AG09319 (cell line): Measurements from ENCODE around the gene TEX2.

Source experiments
- DNase-seq: peaks from one replicate; pipeline ENCODE4 v3.0.0-alpha.2; 2010; ENCODE audit warnings: low read depth; ENCODE audit errors: extremely low read depth
- TF ChIP-seq, protein P1 (sequence below): IDR thresholded peaks from 2 replicates; pipeline ENCODE4 v1.5.1; 2011; ENCODE audit warnings: low read depth, mild to moderate bottlenecking, inconsistent platforms, low read length, moderate library complexity

The TEX2 gene

DNA sequence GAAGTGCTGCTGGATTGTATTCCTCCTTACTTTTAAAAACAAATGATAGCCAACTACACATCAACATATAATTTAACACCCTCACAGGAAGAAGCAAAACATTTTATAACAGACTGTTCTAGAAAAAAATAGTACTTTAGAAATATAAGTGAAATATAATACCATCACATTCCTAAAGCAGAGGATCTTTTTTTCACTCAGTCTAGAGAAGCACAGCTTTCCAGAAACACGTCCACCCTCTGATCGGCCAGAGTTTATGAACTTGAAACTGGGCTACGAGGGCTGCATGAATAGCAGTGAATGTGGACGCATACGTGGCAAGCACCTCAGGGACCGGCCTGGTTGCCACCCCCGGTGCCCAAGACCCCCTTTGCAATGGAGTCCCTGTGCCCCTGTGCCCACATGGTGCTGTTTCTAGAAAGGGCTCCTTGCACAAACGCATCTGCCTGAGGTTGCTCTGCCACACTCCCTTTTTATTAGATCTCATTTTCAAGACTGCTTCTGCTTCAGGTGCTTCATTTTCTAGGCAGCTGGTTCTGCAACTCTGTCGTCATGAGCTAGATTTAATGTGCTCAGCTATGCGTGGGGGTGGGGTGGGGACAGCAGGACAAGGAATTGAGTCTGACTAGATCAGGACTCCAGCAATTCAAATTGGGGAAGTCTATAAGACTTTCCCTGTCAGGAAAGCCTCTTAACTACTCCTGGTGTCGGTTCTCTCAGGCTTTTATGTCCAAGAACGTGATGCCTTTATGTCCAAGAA, 104.0 kb downstream of the TEX2 start:
- DNase-seq: no peak
- TF ChIP-seq, protein P1, sequence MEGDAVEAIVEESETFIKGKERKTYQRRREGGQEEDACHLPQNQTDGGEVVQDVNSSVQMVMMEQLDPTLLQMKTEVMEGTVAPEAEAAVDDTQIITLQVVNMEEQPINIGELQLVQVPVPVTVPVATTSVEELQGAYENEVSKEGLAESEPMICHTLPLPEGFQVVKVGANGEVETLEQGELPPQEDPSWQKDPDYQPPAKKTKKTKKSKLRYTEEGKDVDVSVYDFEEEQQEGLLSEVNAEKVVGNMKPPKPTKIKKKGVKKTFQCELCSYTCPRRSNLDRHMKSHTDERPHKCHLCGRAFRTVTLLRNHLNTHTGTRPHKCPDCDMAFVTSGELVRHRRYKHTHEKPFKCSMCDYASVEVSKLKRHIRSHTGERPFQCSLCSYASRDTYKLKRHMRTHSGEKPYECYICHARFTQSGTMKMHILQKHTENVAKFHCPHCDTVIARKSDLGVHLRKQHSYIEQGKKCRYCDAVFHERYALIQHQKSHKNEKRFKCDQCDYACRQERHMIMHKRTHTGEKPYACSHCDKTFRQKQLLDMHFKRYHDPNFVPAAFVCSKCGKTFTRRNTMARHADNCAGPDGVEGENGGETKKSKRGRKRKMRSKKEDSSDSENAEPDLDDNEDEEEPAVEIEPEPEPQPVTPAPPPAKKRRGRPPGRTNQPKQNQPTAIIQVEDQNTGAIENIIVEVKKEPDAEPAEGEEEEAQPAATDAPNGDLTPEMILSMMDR: no peak

DNA sequence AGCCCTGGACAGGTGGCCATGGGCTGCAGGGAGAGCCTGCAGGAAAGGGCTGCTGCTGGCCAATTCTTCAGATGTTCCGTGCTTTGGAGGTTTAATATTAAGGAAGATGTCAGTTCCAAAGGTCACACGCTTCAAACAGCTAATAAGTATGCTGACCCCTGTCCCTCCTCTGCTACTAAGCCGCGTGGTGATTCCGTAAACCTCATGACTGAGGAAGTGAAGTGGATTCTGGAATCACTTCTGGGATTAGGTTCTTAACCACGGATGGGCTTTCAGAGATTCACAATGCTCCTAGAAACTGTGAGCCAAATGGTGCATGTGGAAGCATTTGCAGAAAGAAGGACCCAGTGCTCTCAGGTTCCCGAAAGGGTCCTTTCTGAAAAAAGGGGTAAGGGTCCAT, 104.7 kb downstream of the TEX2 start:
- TF ChIP-seq, protein P1: no peak
- no peak for DNase-seq

DNA sequence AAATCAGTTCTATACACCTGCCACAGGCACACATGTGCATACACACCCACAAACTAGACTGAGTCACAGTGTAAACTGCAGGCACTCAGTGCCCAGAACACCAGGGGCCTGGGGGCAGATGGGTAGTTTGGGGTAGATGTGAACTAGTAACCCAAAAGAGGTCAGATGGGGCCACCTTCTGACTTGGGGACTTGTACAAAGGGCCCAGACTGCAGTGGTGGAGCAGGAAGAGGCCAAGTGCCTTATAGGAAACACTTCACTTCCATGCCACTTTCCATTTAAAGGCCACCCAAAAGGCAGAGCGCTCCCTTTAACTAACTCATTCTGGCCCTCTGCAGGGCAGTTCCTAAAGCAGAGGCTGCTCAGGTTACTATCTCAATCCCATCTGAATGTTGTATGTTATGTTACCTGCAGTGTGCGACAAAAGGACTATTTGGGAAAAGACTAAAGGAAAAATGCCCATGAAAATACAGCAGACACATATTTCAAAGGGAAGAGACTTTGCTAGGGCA, 105.3 kb downstream of the TEX2 start:
- no peak for DNase-seq
- TF ChIP-seq, protein P1: no peak

DNA sequence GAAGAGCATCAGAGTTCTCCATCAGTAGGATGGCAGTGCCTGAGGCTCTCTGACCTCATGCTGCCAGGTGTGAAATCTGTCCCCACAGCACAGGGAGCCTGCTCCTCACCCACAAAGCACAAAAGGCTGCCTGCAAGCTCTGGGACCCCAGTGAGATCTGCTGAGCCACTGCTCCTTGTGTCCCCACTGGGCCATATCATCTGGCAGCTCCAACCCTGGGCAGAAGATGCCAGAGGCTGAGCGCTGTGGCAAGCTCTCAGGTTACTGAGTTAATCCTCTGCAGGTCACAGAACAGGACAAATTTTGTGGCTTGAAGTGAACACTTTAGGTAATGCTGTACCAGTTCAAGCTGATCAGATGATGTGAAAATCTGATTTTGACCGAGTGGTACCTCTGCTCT, 106.4 kb downstream of the TEX2 start:
- TF ChIP-seq, protein P1: no peak
- DNase-seq: no peak

DNA sequence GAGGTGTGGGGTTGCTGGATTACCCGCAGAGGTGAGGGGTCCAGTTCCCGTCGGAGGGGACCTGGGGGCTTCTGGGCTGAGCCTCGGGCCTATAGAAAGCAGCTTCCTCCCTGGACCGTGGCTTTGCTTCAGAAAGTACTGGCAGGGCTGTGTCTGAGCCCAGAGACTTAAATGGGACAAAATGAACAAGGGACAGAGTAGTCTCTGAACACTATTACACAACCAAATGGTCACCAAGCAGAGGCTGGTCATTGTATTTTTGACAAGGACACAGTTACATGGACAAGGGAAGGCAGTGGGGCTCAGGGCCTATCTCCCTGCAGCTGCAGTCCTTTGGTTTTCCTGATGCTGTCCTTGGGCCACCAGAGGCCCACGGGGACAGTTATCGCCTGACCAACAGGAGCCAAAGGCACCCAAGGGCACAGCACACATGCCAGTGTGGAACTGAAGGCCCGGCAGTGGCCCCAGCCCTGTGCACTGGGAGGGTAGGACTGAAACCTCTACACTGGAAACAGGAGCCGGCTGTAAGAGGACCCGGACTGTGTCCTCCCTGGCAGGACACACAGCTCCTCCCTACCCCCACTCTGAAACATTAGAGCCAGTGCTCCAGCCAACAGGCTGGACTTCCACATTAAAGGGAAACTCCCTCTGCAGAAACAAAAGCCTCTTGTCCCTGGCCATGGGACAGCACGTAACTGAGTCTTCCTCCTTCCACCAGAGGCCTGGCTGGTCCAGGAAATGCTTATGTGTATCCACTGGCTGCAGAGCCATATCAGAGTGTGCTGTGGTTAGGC, 107.1 kb downstream of the TEX2 start:
- DNase-seq: no peak
- TF ChIP-seq, protein P1: no peak

DNA sequence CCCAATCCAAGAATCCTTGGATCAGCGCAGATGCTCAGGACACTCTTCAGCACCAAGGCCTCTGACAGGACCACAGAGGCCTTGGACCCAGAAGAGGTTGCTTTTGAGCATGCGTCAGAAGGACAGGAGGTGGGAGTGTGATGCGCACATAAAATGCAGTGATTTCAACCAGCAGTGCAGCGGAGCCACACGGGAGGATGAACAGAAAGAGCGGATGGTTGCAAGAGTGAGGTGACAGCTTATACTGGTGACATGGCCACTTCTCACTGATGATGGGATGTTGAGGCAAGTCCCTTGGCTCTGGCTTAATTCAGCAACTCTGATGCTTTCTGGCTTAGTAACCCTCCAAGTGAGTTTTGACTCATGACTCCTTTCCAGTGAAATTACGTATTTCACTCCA, 107.9 kb downstream of the TEX2 start:
- TF ChIP-seq, protein P1: no peak
- no peak for DNase-seq

DNA sequence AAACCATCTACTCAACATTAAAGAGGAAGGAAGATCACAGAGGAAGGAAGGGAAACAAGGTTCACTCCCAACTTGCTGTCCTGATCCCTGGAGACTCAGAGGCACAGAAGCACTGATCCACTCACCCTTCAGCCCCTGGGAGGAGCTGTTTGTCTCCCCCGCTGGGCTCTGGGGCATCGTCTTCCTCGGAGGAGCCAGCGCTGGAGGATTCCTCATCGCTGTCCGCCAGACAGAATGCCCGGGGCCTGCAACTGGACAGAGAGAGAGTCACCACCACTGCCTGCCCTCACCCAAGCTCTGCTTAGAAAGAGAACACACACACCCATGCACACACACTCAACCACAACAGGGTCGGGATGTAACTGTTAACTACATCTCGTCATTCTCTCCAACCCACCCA, 108.3 kb downstream of the TEX2 start:
- TF ChIP-seq, protein P1: no peak

More for the DNA sequence above, 108.3 kb downstream of the TEX2 start:
- no peak for DNase-seq
